KMS-11 (cell line): ENCODE measurements around the gene POLR3K.

Source experiments
- H2AFZ ChIP-seq: fragments of 200-600 bp; sonication (generic); 2 replicates; pipeline ENCODE4 v1.6.1; 2016; ENCODE audit warnings: antibody characterized with exemption, mixed run types, low read depth
- H3K27ac ChIP-seq: fragments of 200-600 bp; sonication (generic); 2 replicates; pipeline ENCODE4 v1.6.1; 2016; ENCODE audit warnings: mild to moderate bottlenecking, mixed run types
- H3K27me3 ChIP-seq: fragments of 200-600 bp; sonication (generic); 2 replicates; pipeline ENCODE4 v1.6.1; 2017; ENCODE audit warnings: mild to moderate bottlenecking, low read depth, mixed run types, moderate library complexity; ENCODE audit not compliant: insufficient read depth
- H3K36me3 ChIP-seq: fragments of 200-600 bp; sonication (generic); 2 replicates; pipeline ENCODE4 v1.6.1; 2017; ENCODE audit warnings: mild to moderate bottlenecking, mixed run types; ENCODE audit not compliant: insufficient read depth
- H3K4me1 ChIP-seq: fragments of 200-600 bp; sonication (generic); 2 replicates; pipeline ENCODE4 v1.6.1; 2016; ENCODE audit warnings: mild to moderate bottlenecking, low read depth, mixed run types; ENCODE audit not compliant: poor library complexity, severe bottlenecking
- H3K4me2 ChIP-seq: fragments of 200-600 bp; sonication (generic); 2 replicates; pipeline ENCODE4 v1.7.0; 2016; ENCODE audit warnings: mild to moderate bottlenecking, mixed run types
- H3K4me3 ChIP-seq: fragments of 200-600 bp; sonication (generic); IDR thresholded peaks from 2 replicates; pipeline ENCODE4 v1.6.1; 2017; ENCODE audit warnings: low read depth, low read length, mixed read lengths; ENCODE audit not compliant: insufficient read depth
- H3K79me2 ChIP-seq: fragments of 200-600 bp; sonication (generic); 2 replicates; pipeline ENCODE4 v1.6.1; 2016; ENCODE audit warnings: low read depth, mixed run types; ENCODE audit not compliant: insufficient read depth
- H3K9ac ChIP-seq: fragments of 200-600 bp; sonication (generic); 2 replicates; pipeline ENCODE4 v1.6.1; 2016; ENCODE audit warnings: mild to moderate bottlenecking, mixed run types
- H4K20me1 ChIP-seq: fragments of 200-600 bp; sonication (generic); 2 replicates; pipeline ENCODE4 v1.6.1; 2016; ENCODE audit warnings: mild to moderate bottlenecking, mixed run types; ENCODE audit not compliant: insufficient read depth
- CTCF ChIP-seq: fragments of 200-600 bp; sonication (generic); conservative IDR thresholded peaks from 2 replicates; pipeline ENCODE4 v1.6.1; 2017; ENCODE audit warnings: low read depth, mild to moderate bottlenecking, antibody characterized with exemption, low read length, moderate library complexity, mixed read lengths

The POLR3K gene

GRCh38 chr16:85865-86264 lies 32.5 kb upstream of the POLR3K start:
- Histone ChIP-seq H4K20me1 (no peaks in the 10 kb centered on the region), H3K9ac (no peak overlapping the region), H3K36me3 (no peaks in the 10 kb centered on the region; the same call in 1 of the 2 replicates), H3K4me1 (peaks cover 5% of the 10 kb centered on the region), H3K4me2 (no peak overlapping the region), H3K27me3 (no peaks in the 10 kb centered on the region), H2AFZ (no peak overlapping the region), H3K27ac (no peak overlapping the region), H3K4me3 (no peak overlapping the region), H3K79me2 (no peaks in the 10 kb centered on the region)
- TF ChIP-seq CTCF = no peak

- H3K27ac ChIP-seq = no peak overlapping the region
- no peak overlapping the region for H2AFZ ChIP-seq
- H3K27me3 ChIP-seq = no peaks in the 10 kb centered on the region
- no peak overlapping the region for H3K4me3 ChIP-seq
- H3K9ac ChIP-seq = no peak overlapping the region
- H3K36me3 ChIP-seq = no peaks in the 10 kb centered on the region; the same call in 1 of the 2 replicates
- H3K79me2 ChIP-seq = no peaks in the 10 kb centered on the region
- peaks cover 5% of the 10 kb centered on the region for H3K4me1 ChIP-seq
- TF ChIP-seq CTCF = no peak
- no peak overlapping the region for H3K4me2 ChIP-seq
- H4K20me1 ChIP-seq = no peaks in the 10 kb centered on the region
Measured at GRCh38 chr16:85407-85782, 32.0 kb upstream of the POLR3K start.

DNA sequence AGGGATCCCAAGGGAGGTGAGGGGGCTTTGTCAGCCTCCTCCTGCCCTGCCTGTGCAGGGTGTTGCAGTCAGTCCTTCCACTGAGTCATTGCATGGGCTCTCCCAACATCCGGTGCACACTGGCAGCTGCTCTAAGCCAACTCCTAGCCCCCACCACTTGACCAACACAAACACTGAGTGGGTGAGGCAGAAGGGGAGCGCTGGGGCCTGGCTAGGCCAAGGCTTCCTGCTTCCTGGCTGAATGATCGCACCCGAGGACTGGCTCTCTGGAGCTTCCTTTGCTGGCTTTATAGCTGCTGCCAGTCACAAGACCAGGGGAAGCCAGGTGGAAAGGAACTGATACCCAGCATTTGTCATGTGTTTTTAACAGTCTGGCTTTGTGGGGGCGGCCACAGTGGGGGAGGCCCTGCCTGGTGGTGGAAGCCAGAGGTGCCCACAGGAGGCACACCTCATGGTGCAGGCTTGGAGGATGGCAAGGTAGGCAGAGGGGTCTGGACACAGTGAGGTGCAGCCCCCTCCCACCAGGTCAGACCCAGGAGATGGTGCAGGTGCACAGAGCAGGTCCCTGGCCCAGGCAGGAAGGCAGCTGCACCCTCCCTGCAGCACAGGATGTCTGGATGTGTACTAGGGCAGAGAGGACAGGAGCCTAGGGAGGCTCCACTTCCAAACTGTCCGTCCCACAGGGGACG lies 31.5 kb upstream of the POLR3K start:
- H4K20me1 ChIP-seq = no peaks in the 10 kb centered on the region
- TF ChIP-seq CTCF = no peak
- peaks cover 5% of the 10 kb centered on the region for H3K4me1 ChIP-seq
- peak overlapping the region; percentile 17; the same call in 1 of the 2 replicates for H3K27ac ChIP-seq
- H3K79me2 ChIP-seq = no peaks in the 10 kb centered on the region
- no peak overlapping the region for H3K4me3 ChIP-seq
- no peak overlapping the region for H2AFZ ChIP-seq
- H3K4me2 ChIP-seq = no peak overlapping the region
- no peaks in the 10 kb centered on the region; the same call in 1 of the 2 replicates for H3K36me3 ChIP-seq
- no peak overlapping the region for H3K9ac ChIP-seq
- no peaks in the 10 kb centered on the region for H3K27me3 ChIP-seq

DNA sequence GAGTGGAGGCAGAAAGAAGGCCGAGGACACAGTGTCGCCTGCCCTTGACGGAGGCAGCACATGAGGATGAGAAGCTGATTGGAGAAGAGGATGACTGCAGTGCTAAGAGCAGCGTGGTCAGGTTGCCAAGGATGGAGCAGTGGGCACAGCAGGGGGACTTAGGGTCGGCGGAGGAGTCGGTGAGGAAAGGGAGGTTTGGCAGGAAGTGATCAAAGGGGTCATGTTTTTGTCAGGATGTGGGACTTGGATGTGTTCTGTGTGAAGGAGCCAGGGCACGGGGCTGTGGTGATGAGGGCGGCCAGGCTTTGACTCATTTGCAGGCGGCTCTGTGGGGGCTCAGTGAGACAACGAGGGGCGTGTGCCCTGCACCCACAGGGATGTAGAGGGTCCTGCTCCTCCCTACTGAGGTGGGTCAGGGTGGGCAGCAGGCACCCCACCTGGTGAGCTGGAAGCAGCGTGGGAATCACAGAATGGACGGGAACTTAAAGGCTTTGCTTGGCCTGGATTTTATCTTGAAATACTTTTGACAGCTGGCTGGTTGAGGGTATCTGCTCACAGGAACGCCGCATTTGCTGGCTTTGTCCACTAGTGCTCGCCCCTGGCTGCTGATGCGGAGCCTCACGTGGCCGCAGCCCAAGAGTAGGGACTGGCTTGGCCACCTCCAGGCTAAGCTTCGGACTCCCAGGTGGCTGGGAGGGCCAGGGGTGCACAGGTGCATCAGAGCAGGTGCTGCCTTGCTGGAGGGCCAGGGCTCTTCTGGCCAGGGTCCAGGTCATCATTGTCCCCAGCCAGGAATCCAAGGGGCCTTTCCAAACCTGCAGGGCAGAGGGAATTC lies 30.6 kb upstream of the POLR3K start:
- H3K27me3 ChIP-seq = no peaks in the 10 kb centered on the region
- no peaks in the 10 kb centered on the region; the same call in 1 of the 2 replicates for H3K36me3 ChIP-seq
- H3K4me1 ChIP-seq = peaks cover 8% of the 10 kb centered on the region
- H3K4me3 ChIP-seq = no peak overlapping the region
- no peaks in the 10 kb centered on the region for H4K20me1 ChIP-seq
- H3K79me2 ChIP-seq = no peaks in the 10 kb centered on the region
- no peak overlapping the region for H3K27ac ChIP-seq
- H3K4me2 ChIP-seq = no peak overlapping the region
- H2AFZ ChIP-seq = no peak overlapping the region
- H3K9ac ChIP-seq = no peak overlapping the region
- no peak for TF ChIP-seq CTCF
